Lung (tissue), 12 donors: ENCODE data around the gene PWWP2B. TPM values are rescaled to one million over a fixed set of nuclear protein-coding genes. Genes with fewer than 3 reads are reported as not detected.

Experiments
- ATAC-seq: fragments of 200-7000 bp; cut with Tn5 transposase; one replicate; pipeline ENCODE4 v1.9.1; 2020; ENCODE audit warnings: moderate number of reproducible peaks; ENCODE audit not compliant: insufficient read depth, low FRiP score
- DNase-seq, 3 donors: peaks; one replicate each; pipeline ENCODE4 v3.0.0-alpha.2; 2013 to 2017
- H3K27ac ChIP-seq, 2 donors: one replicate each; pipeline ENCODE4 v1.5.1; 2013; ENCODE audit warnings: mild to moderate bottlenecking in 2 of 2, moderate library complexity in 2 of 2, control low read depth in 1 of 2, inconsistent platforms in 1 of 2, low read depth in 1 of 2, low read length in 1 of 2
- H3K27me3 ChIP-seq, 3 donors: one replicate each; pipeline ENCODE4 v1.5.1; 2013; ENCODE audit warnings: low read length in 2 of 3; ENCODE audit not compliant: control insufficient read depth in 3 of 3, insufficient read depth in 3 of 3
- H3K36me3 ChIP-seq, 4 donors: one replicate each; pipeline ENCODE4 v1.5.1; 2013; ENCODE audit warnings: low read length in 4 of 4, mild to moderate bottlenecking in 1 of 4, moderate library complexity in 1 of 4; ENCODE audit not compliant: control insufficient read depth in 4 of 4, insufficient read depth in 4 of 4
- H3K4me1 ChIP-seq, 5 donors: one replicate each; pipeline ENCODE4 v1.5.1; 2013; ENCODE audit warnings: low read length in 5 of 5, mild to moderate bottlenecking in 2 of 5, moderate library complexity in 1 of 5; ENCODE audit not compliant: control insufficient read depth in 5 of 5, insufficient read depth in 5 of 5
- H3K4me3 ChIP-seq: one replicate; pipeline ENCODE4 v1.5.1; 2013; ENCODE audit warnings: mild to moderate bottlenecking, control low read depth, moderate library complexity
- H3K9ac ChIP-seq, 2 donors: one replicate each; pipeline ENCODE4 v1.5.1; 2013; ENCODE audit warnings: low read length in 2 of 2, control low read depth in 1 of 2; ENCODE audit not compliant: insufficient read depth in 1 of 2
- H3K9me3 ChIP-seq, 4 donors: one replicate each; pipeline ENCODE4 v1.5.1; 2013; ENCODE audit warnings: low read length in 3 of 4, mild to moderate bottlenecking in 1 of 4, moderate library complexity in 1 of 4; ENCODE audit not compliant: control insufficient read depth in 4 of 4, insufficient read depth in 3 of 4
- WGBS, 2 donors: extraction: QIAGEN DNeasy Blood & Tissue Kit; methylation state at CpG; one replicate each; pipeline ENCODE4 v1.1.7; 2013; 5-methylcytosine and 5-hydroxymethylcytosine counted together
- polyA plus RNA-seq, 2 donors: library from polyadenylated mRNA; stranded (reverse); fragments of 200-250 nt; gene quantifications; one replicate each; pipeline ENCODE4 v1.2.1, GENCODE V29; 2013
- total RNA-seq, 2 donors: library from RNA; depleted of rRNA in 1 of 2; stranded (reverse); fragments of >200 nt in 1 of 2; gene quantifications; one replicate each; pipeline ENCODE4 v1.2.1, GENCODE V29; 2014 to 2021
- TF ChIP-seq, protein P1 (sequence below): IDR thresholded peaks from 2 replicates; pipeline ENCODE4 v1.5.1; 2012; ENCODE audit warnings: mild to moderate bottlenecking; ENCODE audit errors: control extremely low read depth, extremely low read depth
- donor health status: control.
- donor health status: control.
- donor health status: Bipolar disorder and iron deficiency.
- donor health status: healthy.
- donor health status: DM: yes; HTN: yes; CAD: no.

The PWWP2B gene
- total and polyA plus RNA-seq, 4 donors = 20.1 to 33.4 (median 21.1) TPM

DNA sequence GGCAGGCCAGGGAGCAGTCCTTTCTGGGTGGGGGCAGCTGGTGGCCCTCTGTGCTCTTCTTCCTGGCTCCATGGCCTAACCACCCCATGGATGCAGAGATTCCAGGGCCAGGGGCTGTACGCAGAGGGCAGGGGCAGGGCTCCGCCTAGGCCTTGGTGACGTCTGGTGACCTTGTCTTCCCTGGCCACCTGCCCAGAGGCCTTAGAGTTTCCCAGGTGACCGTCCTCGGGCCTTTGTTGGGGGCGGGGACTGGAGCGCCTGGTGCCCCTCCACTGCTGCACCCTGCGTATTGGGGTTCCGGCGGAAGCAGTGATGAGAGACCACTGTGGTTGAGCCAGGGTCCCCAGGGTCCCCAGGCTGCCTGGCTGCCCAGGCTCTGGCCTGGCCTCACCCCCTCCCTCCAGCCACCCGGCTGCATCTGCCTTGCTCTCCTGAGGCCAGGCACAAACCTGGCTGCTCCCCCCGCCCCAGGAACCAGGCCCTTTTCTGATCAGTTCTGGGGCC, 10.3 kb downstream of the PWWP2B start:
- H3K27me3 ChIP-seq = no peaks in the 10 kb centered on the region
- H3K36me3 ChIP-seq = peaks cover 0 to 27% (median 9%) of the 10 kb centered on the region in 4 donors
- H3K9ac ChIP-seq = peak overlapping the region in 1 of 2 donors; percentile 49
- peaks cover 0 to 1% (median 0%) of the 10 kb centered on the region in 4 donors for H3K9me3 ChIP-seq
- ATAC-seq = no peak
- TF ChIP-seq, protein P1, sequence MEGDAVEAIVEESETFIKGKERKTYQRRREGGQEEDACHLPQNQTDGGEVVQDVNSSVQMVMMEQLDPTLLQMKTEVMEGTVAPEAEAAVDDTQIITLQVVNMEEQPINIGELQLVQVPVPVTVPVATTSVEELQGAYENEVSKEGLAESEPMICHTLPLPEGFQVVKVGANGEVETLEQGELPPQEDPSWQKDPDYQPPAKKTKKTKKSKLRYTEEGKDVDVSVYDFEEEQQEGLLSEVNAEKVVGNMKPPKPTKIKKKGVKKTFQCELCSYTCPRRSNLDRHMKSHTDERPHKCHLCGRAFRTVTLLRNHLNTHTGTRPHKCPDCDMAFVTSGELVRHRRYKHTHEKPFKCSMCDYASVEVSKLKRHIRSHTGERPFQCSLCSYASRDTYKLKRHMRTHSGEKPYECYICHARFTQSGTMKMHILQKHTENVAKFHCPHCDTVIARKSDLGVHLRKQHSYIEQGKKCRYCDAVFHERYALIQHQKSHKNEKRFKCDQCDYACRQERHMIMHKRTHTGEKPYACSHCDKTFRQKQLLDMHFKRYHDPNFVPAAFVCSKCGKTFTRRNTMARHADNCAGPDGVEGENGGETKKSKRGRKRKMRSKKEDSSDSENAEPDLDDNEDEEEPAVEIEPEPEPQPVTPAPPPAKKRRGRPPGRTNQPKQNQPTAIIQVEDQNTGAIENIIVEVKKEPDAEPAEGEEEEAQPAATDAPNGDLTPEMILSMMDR = no peak
- peaks cover 0 to 53% (median 33%) of the 10 kb centered on the region in 5 donors for H3K4me1 ChIP-seq
- no peak for DNase-seq
- no peak overlapping the region for H3K4me3 ChIP-seq
- H3K27ac ChIP-seq = peak overlapping the region; percentile 60 to 90
- 58 to 68% methylated on average over 12 of the region's 12 CpGs for WGBS, 2 donors

DNA sequence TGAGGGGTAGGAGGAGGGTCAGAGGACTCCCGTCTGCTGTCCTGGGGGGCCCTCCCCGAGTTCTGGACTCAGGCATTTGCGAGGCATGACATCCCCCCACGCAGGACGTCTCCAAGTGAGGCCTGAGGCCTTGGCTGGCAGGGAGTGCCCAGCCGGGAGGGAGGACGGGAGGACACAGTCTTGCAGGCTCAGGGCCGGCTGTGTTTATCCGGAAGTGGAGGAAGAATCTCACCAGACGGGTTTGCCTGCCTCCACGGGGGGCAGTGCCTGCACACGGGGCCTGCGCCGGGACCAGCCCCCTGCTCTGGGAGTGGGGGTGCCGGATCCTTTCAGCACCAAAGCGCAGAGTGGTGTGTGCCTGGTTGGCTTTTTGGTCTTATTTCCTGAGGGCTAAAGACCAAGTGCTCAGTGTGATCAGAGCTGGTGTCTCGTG, 10.9 kb downstream of the PWWP2B start:
- H3K27ac ChIP-seq = peak overlapping the region; percentile 60 to 90
- ATAC-seq = peak; percentile 76
- peaks cover 0 to 54% (median 36%) of the 10 kb centered on the region in 5 donors for H3K4me1 ChIP-seq
- H3K27me3 ChIP-seq = no peaks in the 10 kb centered on the region
- peaks cover 0 to 1% (median 0%) of the 10 kb centered on the region in 4 donors for H3K9me3 ChIP-seq
- H3K4me3 ChIP-seq = no peak overlapping the region
- TF ChIP-seq, protein P1 = no peak
- H3K36me3 ChIP-seq = peaks cover 0 to 27% (median 9%) of the 10 kb centered on the region in 4 donors
- WGBS, 2 donors = 11 to 16% methylated on average over 17 of the region's 17 CpGs
- H3K9ac ChIP-seq = peak overlapping the region in 1 of 2 donors; percentile 48
- peak; percentile 82 to 92 (median 90) for DNase-seq

DNA sequence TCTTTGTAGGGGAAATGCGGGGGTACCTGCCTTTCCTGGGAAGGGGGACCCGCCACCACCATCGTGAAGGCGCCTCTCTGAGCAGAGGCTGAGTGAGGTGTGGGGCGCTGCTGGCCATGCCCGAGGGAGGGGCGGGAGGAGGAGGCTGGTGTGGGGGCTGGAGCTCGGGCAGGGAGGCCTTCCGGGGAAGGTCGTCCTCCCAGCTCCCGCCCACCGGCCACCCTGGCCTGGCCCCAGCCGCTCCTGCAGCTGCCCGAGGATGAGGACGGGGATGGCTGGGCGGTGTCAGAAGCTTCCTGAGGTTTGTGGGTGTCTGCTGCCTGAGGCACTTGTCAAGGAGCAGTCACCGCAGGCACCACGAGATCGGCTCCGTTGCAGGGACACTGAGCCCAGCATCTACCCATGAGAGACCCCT, 11.4 kb downstream of the PWWP2B start:
- peak overlapping the region in 1 of 2 donors; percentile 48 for H3K9ac ChIP-seq
- WGBS, 2 donors = 13 to 21% methylated on average over 17 to 20 of the region's 20 CpGs

More for the DNA sequence above, 11.4 kb downstream of the PWWP2B start:
- no peaks in the 10 kb centered on the region for H3K27me3 ChIP-seq
- DNase-seq = peak in 2 of 3 donors; percentile 52 to 58
- H3K4me3 ChIP-seq = no peak overlapping the region
- H3K36me3 ChIP-seq = peaks cover 0 to 27% (median 9%) of the 10 kb centered on the region in 4 donors
- ATAC-seq = peak; percentile 31
- H3K4me1 ChIP-seq = peaks cover 0 to 56% (median 39%) of the 10 kb centered on the region in 5 donors
- H3K27ac ChIP-seq = peak overlapping the region in 1 of 2 donors; percentile 90
- TF ChIP-seq, protein P1 = no peak
- H3K9me3 ChIP-seq = peaks cover 0 to 1% (median 0%) of the 10 kb centered on the region in 4 donors
